Activated naive CD8-positive, alpha-beta T cell treated with anti-CD3 and anti-CD28 coated beads, Interleukin-2, amount 10 ng/mL, durations not matched to agents 7 days and 5 days (primary cell): ENCODE data around the gene SLIT3. TPM values are rescaled to one million over a fixed set of nuclear protein-coding genes. Genes with fewer than 3 reads are reported as not detected.

Experiments used
- ATAC-seq: fragments of 150-1000 bp; cut with Tn5 transposase; one replicate; pipeline ENCODE4 v1.10.0; 2021; ENCODE audit warnings: low read depth, moderate library complexity
- POLR2A ChIA-PET: fragments of 350-600 bp; sonication (Branson Sonifier 250); formaldehyde crosslinking; loops from one replicate; lab custom pipeline; 2021; ENCODE audit warnings: antibody characterized with exemption; lab: Charles Lee
- DNase-seq: peaks from one replicate; pipeline ENCODE4 v3.0.0; 2021
- H3K27ac Mint-ChIP-seq: one replicate; pipeline ENCODE4 v1.8.0; 2022; ENCODE audit warnings: mild to moderate bottlenecking, mixed read lengths
- H3K27me3 Mint-ChIP-seq: one replicate; pipeline ENCODE4 v1.8.0; 2022; ENCODE audit warnings: mild to moderate bottlenecking, moderate library complexity, mixed read lengths
- H3K36me3 Mint-ChIP-seq: one replicate; pipeline ENCODE4 v1.8.0; 2021; ENCODE audit warnings: mild to moderate bottlenecking, mixed read lengths
- H3K4me1 Mint-ChIP-seq: one replicate; pipeline ENCODE4 v1.8.0; 2021; ENCODE audit warnings: mixed read lengths
- H3K4me3 Mint-ChIP-seq: one replicate; pipeline ENCODE4 v1.8.0; 2022; ENCODE audit warnings: mild to moderate bottlenecking, moderate library complexity, mixed read lengths
- H3K9me3 Mint-ChIP-seq: one replicate; pipeline ENCODE4 v1.8.0; 2021; ENCODE audit warnings: mixed read lengths
- total RNA-seq, 2 experiments: library from RNA; stranded (reverse); gene quantifications; one replicate each; pipeline ENCODE4 v1.2.3, GENCODE V29; 2021

SLIT3 gene
- total RNA-seq, 2 experiments from 2014 or later, result not detected

DNA sequence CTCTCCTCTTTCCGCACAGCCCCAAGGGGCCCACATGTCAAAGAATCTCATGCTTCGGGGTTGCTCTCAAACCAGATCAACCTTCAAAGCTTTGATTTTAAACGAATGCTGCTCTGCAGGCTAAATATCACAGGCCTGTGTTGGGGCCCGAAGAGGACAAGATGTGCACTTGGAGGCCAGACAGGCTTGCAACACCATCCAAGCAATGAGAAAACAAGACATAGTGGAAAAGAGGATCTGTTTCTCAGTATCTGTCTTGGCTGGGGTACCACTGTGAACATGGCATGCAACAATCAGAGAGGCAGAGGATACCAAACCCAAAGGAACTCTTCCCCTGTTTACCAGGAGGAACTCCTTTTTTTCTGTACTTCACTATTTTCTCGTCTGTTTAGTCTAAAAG lies 321.8 kb downstream of the SLIT3 start:
- POLR2A ChIA-PET, result no interaction called here
- no peaks in the 10 kb centered on the region for H3K9me3 Mint-ChIP-seq
- H3K27ac Mint-ChIP-seq, result no peak overlapping the region
- H3K36me3 Mint-ChIP-seq, result no peaks in the 10 kb centered on the region
- no peak overlapping the region for H3K4me3 Mint-ChIP-seq
- H3K27me3 Mint-ChIP-seq, result peaks cover 15% of the 10 kb centered on the region
- no peaks in the 10 kb centered on the region for H3K4me1 Mint-ChIP-seq
- DNase-seq (no peak), ATAC-seq (no peak)

DNA sequence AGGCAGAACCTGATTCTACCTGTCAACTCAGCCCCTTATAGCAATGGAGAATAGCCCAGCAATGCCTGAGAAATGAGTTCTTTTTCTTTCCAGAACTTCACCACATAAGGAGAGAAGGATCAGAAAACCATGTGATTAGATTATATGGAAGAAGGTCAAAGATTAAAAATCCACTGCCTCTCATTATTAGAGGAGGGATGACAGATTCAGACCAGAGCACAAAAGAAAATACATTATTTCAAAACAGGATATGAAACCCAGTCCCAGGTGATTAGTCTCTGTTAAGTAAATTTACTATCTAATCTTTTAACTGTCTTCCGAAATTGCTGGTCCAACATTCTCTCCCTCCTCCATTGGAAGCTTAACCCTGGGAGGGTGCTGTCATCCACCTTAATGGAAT lies 322.4 kb downstream of the SLIT3 start:
- POLR2A ChIA-PET, result no interaction called here
- Mint-ChIP-seq H3K27me3 (peaks cover 18% of the 10 kb centered on the region), H3K4me3 (no peak overlapping the region), H3K36me3 (no peaks in the 10 kb centered on the region), H3K4me1 (no peaks in the 10 kb centered on the region), H3K9me3 (no peaks in the 10 kb centered on the region), H3K27ac (no peak overlapping the region)
- ATAC-seq (no peak), DNase-seq (no peak)

DNA sequence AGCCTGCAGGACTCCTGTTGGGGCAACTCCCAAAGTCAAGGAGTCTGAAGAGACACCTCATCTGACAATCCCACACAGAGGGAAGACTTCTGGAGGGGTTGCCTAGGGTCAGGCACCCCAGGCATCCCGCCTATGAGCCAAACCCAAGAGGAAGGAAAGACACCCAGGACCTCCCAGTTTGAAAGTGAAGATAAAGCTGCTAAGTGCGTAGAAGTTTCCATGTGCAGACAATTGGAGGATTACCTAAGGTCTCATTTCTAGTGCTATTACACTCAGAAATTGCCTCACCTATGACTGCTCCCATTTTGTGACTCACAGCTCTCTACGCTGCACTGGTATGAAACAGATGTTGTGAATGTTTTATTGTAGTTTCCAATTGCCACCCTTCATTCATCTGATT lies 322.9 kb downstream of the SLIT3 start:
- ATAC-seq, result no peak
- no peak for DNase-seq
- Mint-ChIP-seq H3K4me3 (no peak overlapping the region), H3K9me3 (no peaks in the 10 kb centered on the region), H3K4me1 (no peaks in the 10 kb centered on the region), H3K27me3 (peaks cover 18% of the 10 kb centered on the region), H3K36me3 (no peaks in the 10 kb centered on the region), H3K27ac (no peak overlapping the region)
- POLR2A ChIA-PET, result no interaction called here

DNA sequence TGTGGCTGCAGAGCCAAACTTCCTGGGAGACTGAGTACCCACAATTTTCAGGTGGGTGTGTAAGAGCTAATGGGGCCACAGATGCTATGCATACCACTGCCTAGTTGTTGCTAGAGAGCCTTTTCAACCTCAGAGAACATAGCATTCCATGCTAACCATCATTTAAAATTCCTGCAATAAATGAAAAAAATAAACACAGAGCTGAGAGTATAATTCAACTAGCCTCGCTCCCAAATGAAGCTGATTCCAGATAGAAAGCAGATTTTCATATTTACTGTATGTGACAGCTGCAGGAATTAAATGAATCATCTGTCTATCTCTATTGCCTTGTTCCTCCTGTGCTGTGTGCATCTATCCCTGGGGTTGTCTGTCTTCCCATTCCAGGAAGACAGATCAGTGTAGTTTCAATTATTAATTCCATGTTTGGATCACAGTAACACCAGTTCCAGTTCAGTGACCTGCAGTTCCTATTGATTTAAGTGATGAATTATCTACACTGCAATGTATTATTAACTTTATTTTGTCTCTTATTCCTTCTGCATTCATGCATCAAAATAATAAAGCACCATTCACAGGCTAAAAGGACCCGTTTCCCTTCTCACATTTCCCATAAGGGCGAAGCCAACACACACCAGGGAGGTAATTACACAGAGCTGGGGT lies 324.5 kb downstream of the SLIT3 start:
- ATAC-seq, result no peak
- Mint-ChIP-seq H3K27ac (no peak overlapping the region), H3K4me1 (no peaks in the 10 kb centered on the region), H3K36me3 (no peaks in the 10 kb centered on the region), H3K9me3 (no peaks in the 10 kb centered on the region), H3K27me3 (peaks cover 16% of the 10 kb centered on the region), H3K4me3 (no peak overlapping the region)
- POLR2A ChIA-PET, result no interaction called here
- DNase-seq, result no peak

DNA sequence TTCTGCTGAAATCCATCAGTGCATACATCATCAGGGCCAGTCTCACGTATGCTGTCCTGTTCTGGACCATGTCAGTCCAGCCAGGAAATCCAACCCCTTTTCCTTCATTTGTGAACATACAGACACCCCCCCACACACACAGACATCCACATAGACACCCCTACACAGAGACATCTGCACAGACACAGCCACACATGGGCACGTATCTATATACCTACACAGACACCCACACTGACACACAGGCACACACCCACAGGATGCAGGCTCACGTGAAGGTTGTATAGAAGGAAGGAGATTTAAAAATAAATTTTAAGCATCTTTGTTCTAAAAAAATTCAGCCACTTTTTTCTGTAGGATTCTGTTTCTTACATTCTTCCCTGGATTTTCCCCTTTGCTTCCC lies 325.6 kb downstream of the SLIT3 start:
- Mint-ChIP-seq H3K27ac (no peak overlapping the region), H3K27me3 (peaks cover 16% of the 10 kb centered on the region), H3K36me3 (no peaks in the 10 kb centered on the region)

DNA sequence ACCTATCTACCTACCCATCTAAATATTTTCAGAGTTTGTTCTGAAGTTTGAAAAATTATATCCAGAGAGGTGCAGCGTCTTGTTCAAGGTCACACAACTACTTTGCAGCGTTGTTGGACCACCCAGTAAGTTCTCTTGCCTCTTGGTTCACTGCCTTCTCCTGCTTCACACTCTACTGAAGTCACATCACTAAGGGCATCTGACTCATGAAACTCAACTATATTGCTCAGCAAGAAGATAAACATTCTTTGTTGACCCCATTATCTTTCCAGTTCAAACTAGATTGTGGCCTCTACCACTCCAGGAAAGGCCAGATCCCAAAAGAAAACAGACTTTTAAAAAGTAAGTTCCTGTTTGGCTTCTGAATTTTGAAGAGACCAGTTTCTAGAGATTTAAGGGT lies 326.9 kb downstream of the SLIT3 start:
- H3K36me3 Mint-ChIP-seq, result no peaks in the 10 kb centered on the region
- POLR2A ChIA-PET, result no interaction called here
- no peaks in the 10 kb centered on the region for H3K9me3 Mint-ChIP-seq
- DNase-seq (no peak), ATAC-seq (no peak)
- H3K27me3 Mint-ChIP-seq, result peaks cover 20% of the 10 kb centered on the region
- H3K4me3 Mint-ChIP-seq, result no peak overlapping the region
- no peak overlapping the region for H3K27ac Mint-ChIP-seq
- no peaks in the 10 kb centered on the region for H3K4me1 Mint-ChIP-seq

More for the DNA sequence above, 325.6 kb downstream of the SLIT3 start:
- Mint-ChIP-seq H3K4me3 (no peak overlapping the region), H3K9me3 (no peaks in the 10 kb centered on the region), H3K4me1 (no peaks in the 10 kb centered on the region)
- POLR2A ChIA-PET, result no interaction called here
- ATAC-seq (no peak), DNase-seq (no peak)

DNA sequence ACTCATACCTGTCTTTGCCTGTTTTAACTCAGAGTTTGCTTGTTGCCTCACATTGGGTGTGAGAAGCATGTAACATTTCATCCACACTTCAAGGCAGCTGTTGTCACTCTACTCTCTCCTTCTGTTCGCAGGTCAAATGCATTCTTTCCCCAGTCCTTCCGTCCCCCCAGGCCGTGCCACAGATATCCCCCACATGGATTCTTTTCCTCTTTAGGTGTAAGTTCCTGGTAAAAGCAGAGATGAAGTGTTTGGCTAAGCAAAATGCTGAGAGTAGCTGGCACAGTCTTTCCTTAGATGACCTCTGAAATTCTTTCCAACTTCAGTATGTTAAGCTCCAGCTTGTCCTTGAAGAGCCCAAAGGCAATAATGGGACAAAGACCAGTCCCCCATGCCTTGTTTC lies 328.2 kb downstream of the SLIT3 start:
- POLR2A ChIA-PET, result no interaction called here
- H3K36me3 Mint-ChIP-seq, result no peaks in the 10 kb centered on the region
- H3K4me3 Mint-ChIP-seq, result no peak overlapping the region
- no peaks in the 10 kb centered on the region for H3K9me3 Mint-ChIP-seq
- no peaks in the 10 kb centered on the region for H3K4me1 Mint-ChIP-seq
- no peak overlapping the region for H3K27ac Mint-ChIP-seq
- ATAC-seq, result no peak
- H3K27me3 Mint-ChIP-seq, result peaks cover 16% of the 10 kb centered on the region
- DNase-seq, result no peak

GRCh38 chr5:168971100-168971499 lies 329.8 kb downstream of the SLIT3 start:
- H3K36me3 Mint-ChIP-seq, result no peaks in the 10 kb centered on the region
- no peak overlapping the region for H3K4me3 Mint-ChIP-seq
- H3K4me1 Mint-ChIP-seq, result no peaks in the 10 kb centered on the region
- DNase-seq, result no peak
- no peak for ATAC-seq
- H3K27ac Mint-ChIP-seq, result no peak overlapping the region
- no peaks in the 10 kb centered on the region for H3K9me3 Mint-ChIP-seq
- peaks cover 17% of the 10 kb centered on the region for H3K27me3 Mint-ChIP-seq
- POLR2A ChIA-PET, result no interaction called here

GRCh38 chr5:168969326-168969886 lies 331.5 kb downstream of the SLIT3 start:
- no peaks in the 10 kb centered on the region for H3K4me1 Mint-ChIP-seq
- no peak for ATAC-seq
- POLR2A ChIA-PET, result no interaction called here

GRCh38 chr5:168967882-168968620 lies 332.9 kb downstream of the SLIT3 start:
- no peak for DNase-seq
- H3K4me1 Mint-ChIP-seq, result no peaks in the 10 kb centered on the region
- ATAC-seq, result no peak
- no peak overlapping the region for H3K4me3 Mint-ChIP-seq
- POLR2A ChIA-PET, result no interaction called here
- H3K36me3 Mint-ChIP-seq, result no peaks in the 10 kb centered on the region
- H3K27me3 Mint-ChIP-seq, result peaks cover 7% of the 10 kb centered on the region
- no peaks in the 10 kb centered on the region for H3K9me3 Mint-ChIP-seq
- H3K27ac Mint-ChIP-seq, result no peak overlapping the region

More at GRCh38 chr5:168969326-168969886, 331.5 kb downstream of the SLIT3 start:
- Mint-ChIP-seq H3K36me3 (no peaks in the 10 kb centered on the region), H3K27ac (no peak overlapping the region), H3K4me3 (no peak overlapping the region), H3K9me3 (no peaks in the 10 kb centered on the region), H3K27me3 (peaks cover 11% of the 10 kb centered on the region)
- DNase-seq, result no peak

DNA sequence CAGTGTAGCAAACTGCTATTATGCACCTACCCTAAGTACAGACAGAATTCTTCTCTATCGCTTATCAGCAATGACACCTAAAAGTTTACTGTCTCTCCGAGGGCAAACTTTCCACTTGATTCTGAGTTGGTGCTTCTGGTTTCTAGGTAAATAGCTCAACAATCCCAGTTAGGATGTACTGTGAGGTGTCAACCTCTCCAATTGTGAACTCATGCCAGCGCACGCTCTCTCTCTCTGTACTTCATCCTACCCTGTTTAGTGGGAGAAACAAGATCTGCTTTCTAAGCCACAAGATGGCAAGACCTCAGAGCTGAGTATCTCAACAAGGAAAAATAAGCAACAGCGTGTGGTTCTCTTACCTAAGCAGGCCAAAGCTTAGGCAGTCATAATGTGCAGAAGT lies 335.3 kb downstream of the SLIT3 start:
- Mint-ChIP-seq H3K4me1 (peaks cover under 1% of the 10 kb centered on the region), H3K27ac (no peak overlapping the region), H3K27me3 (peaks cover 9% of the 10 kb centered on the region), H3K4me3 (no peak overlapping the region), H3K36me3 (no peaks in the 10 kb centered on the region), H3K9me3 (no peaks in the 10 kb centered on the region)
- DNase-seq (no peak), ATAC-seq (no peak)
- POLR2A ChIA-PET, result no interaction called here

DNA sequence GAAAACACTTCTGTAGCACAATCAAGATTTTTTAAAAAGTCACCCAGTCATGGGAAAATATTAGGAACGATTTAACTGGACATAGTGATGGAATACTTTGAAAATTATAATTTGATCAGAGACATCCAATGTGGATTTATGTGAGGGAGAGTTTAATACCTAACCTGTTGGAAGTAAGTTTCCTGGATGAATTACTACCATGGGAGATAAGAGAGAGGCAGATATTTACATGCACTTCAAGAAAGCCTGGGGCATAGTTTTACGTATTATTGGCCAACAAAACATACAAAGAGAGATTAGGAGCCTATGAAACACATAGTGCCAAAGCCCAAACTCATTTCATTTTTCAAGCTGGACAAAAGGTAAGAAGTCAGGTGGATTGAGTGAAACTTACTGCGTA lies 336.8 kb downstream of the SLIT3 start:
- Mint-ChIP-seq H3K27me3 (peaks cover 7% of the 10 kb centered on the region), H3K4me1 (peaks cover 4% of the 10 kb centered on the region), H3K9me3 (no peaks in the 10 kb centered on the region), H3K4me3 (no peak overlapping the region), H3K27ac (no peak overlapping the region), H3K36me3 (no peaks in the 10 kb centered on the region)
- POLR2A ChIA-PET, result no interaction called here
- DNase-seq (no peak), ATAC-seq (no peak)

GRCh38 chr5:168962306-168962705 lies 338.6 kb downstream of the SLIT3 start:
- no peak overlapping the region for H3K27ac Mint-ChIP-seq
- peaks cover 4% of the 10 kb centered on the region for H3K4me1 Mint-ChIP-seq
- no peaks in the 10 kb centered on the region for H3K9me3 Mint-ChIP-seq
- H3K27me3 Mint-ChIP-seq, result peaks cover 7% of the 10 kb centered on the region
- H3K4me3 Mint-ChIP-seq, result no peak overlapping the region
- H3K36me3 Mint-ChIP-seq, result no peaks in the 10 kb centered on the region
- DNase-seq, result no peak
- no peak for ATAC-seq
- POLR2A ChIA-PET, result no interaction called here

- Mint-ChIP-seq H3K27ac (no peak overlapping the region), H3K36me3 (no peaks in the 10 kb centered on the region), H3K9me3 (no peaks in the 10 kb centered on the region), H3K4me3 (no peak overlapping the region), H3K4me1 (peaks cover 4% of the 10 kb centered on the region), H3K27me3 (peaks cover 7% of the 10 kb centered on the region)
- DNase-seq (no peak), ATAC-seq (no peak)
- POLR2A ChIA-PET, result no interaction called here
Observed at GRCh38 chr5:168961681-168962080, 339.3 kb downstream of the SLIT3 start.
